Measurements from ENCODE around the gene EIF4G3. TPM values are rescaled to one million over a fixed set of nuclear protein-coding genes. Genes with fewer than 3 reads are reported as not detected.
A peak's percentile ranks its signal among the peaks of the same experiment; 100 is the strongest.

The EIF4G3 gene
- total RNA-seq, 2 donors from 2014 or later, result 20.8 to 48.8 TPM

DNA sequence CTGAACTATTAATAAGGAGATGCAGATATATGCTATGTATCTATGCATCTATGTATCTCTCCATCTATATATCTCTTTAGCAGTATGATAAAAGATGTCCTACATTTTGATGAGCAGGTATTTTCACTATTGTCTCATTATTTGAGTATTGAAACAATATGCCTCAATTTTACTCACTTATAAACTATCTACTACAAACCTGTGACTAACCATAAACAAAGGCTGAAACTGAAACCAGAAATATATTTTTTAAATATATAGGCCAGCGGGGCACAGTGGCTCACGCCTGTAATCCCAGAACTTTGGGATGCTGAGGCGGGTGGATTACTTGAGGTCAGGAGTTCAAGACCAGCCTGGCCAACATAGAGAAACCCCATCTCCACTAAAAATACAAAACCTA lies 22.0 kb downstream of the EIF4G3 start:
- TF ChIP-seq POLR2A (IDR thresholded peaks at IDR 0.05) (no peak), CTCF (IDR thresholded peaks at IDR 0.05) (no peak)
- Histone ChIP-seq H3K4me1 (peaks cover 11% of the 10 kb centered on the region), H3K27me3 (no peaks in the 10 kb centered on the region), H3K4me3 (no peak overlapping the region), H3K27ac (no peak overlapping the region), H3K9me3 (no peaks in the 10 kb centered on the region), H3K36me3 (replicated peaks in 1 of 2; ENCODE audit: insufficient read depth in 1 of 2, low read depth in 2 of 2) (no peaks in the 10 kb centered on the region)
- DNase-seq (no peak), ATAC-seq (no peak)
- WGBS, 2 donors, result 81 to 93% methylated on average over 3 of the region's 3 CpGs
- intact Hi-C loops (cut with DNase I), result no loop called here

GRCh38 chr1:21153388-21153787 lies 23.3 kb downstream of the EIF4G3 start:
- ATAC-seq, result no peak
- DNase-seq, result no peak
- intact Hi-C loops (cut with DNase I), result no loop called here
- Histone ChIP-seq H3K27me3 (no peaks in the 10 kb centered on the region), H3K4me3 (no peak overlapping the region), H3K4me1 (peaks cover 11% of the 10 kb centered on the region), H3K36me3 (replicated peaks in 1 of 2; ENCODE audit: insufficient read depth in 1 of 2, low read depth in 2 of 2) (no peaks in the 10 kb centered on the region), H3K9me3 (no peaks in the 10 kb centered on the region), H3K27ac (no peak overlapping the region)
- TF ChIP-seq POLR2A (IDR thresholded peaks at IDR 0.05), result no peak
- 80 to 91% methylated on average over 6 of the region's 6 CpGs for WGBS, 2 donors

GRCh38 chr1:21152423-21153100 lies 24.1 kb downstream of the EIF4G3 start:
- intact Hi-C loops (cut with DNase I), result no loop called here
- ATAC-seq, result no peak

DNA sequence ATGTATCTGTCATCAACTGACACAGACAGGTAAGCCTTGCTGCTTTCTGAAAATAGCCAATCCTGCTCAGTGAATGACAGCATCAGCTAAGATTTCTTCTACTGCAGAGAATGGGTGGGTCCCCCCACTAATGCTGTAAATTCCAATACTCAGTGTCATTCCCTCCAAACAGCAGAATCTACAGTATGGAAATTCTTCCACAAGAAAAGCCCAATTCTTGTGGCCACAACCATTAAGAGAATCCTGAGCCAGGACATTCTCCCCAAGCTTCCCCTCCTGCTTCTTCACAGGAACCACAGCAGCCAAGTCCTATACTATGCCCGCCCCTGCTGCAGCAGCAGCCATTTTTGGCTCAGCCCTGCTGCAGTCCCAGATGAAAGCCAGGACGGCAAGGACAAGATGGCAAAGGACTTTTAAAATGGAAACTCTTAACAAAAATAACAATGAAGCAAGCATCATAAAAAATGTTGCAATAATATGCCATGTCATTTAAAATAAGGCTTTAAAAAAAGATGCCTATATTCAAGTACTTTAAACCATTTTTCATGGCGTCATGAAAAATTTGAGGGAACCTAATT lies 26.8 kb downstream of the EIF4G3 start:
- DNase-seq (no peak), ATAC-seq (no peak)
- Histone ChIP-seq H3K36me3 (replicated peaks in 1 of 2; ENCODE audit: insufficient read depth in 1 of 2, low read depth in 2 of 2) (no peaks in the 10 kb centered on the region), H3K4me1 (no peaks in the 10 kb centered on the region), H3K27me3 (no peaks in the 10 kb centered on the region), H3K27ac (peak overlapping the region in 2 of 4 donors; percentile 18 to 43), H3K4me3 (no peak overlapping the region), H3K9me3 (no peaks in the 10 kb centered on the region)
- WGBS, 2 donors, result 83 to 85% methylated on average over 3 of the region's 3 CpGs
- intact Hi-C loops (cut with DNase I), result no loop called here
- TF ChIP-seq POLR2A (IDR thresholded peaks at IDR 0.05) (no peak), CTCF (IDR thresholded peaks at IDR 0.05) (no peak)

More at GRCh38 chr1:21152423-21153100, 24.1 kb downstream of the EIF4G3 start:
- 69 to 79% methylated on average over 4 of the region's 4 CpGs for WGBS, 2 donors
- Histone ChIP-seq H3K27ac (no peak overlapping the region), H3K36me3 (replicated peaks in 1 of 2; ENCODE audit: insufficient read depth in 1 of 2, low read depth in 2 of 2) (no peaks in the 10 kb centered on the region), H3K27me3 (no peaks in the 10 kb centered on the region), H3K4me3 (no peak overlapping the region), H3K4me1 (peaks cover 3% of the 10 kb centered on the region), H3K9me3 (no peaks in the 10 kb centered on the region)
- DNase-seq, result no peak
- TF ChIP-seq CTCF (IDR thresholded peaks at IDR 0.05) (no peak), POLR2A (IDR thresholded peaks at IDR 0.05) (no peak)

GRCh38 chr1:21149430-21149854 lies 27.3 kb downstream of the EIF4G3 start:
- ATAC-seq, result peak; percentile 76
- no peak for TF ChIP-seq POLR2A (IDR thresholded peaks at IDR 0.05)
- no peak for TF ChIP-seq CTCF (IDR thresholded peaks at IDR 0.05)
- 43 to 49% methylated on average over 3 of the region's 3 CpGs for WGBS, 2 donors

More at GRCh38 chr1:21149430-21149854, 27.3 kb downstream of the EIF4G3 start:
- intact Hi-C loops (cut with DNase I), result no loop called here
- Histone ChIP-seq H3K27ac (peak overlapping the region in 2 of 4 donors; percentile 18 to 43), H3K9me3 (no peaks in the 10 kb centered on the region), H3K4me3 (no peak overlapping the region), H3K4me1 (no peaks in the 10 kb centered on the region), H3K36me3 (replicated peaks in 1 of 2; ENCODE audit: insufficient read depth in 1 of 2, low read depth in 2 of 2) (no peaks in the 10 kb centered on the region), H3K27me3 (no peaks in the 10 kb centered on the region)
- DNase-seq, result peak in 3 of 4 donors; percentile 14 to 52 (median 19)
